HL-60 (cell line): Measurements from ENCODE around the gene SOCS2.

ENCODE experiments used
- DNase-seq, 2 experiments: peaks; one replicate each; pipeline ENCODE4 v3.0.0-alpha.2; 2010 to 2020; ENCODE audit warnings: low read depth in 1 of 2, low spot score in 1 of 2
- H3K27ac ChIP-seq: fragments of 250-450 bp; sonication (Bioruptor Pico); replicated peaks from 2 replicates; pipeline ENCODE4 v1.5.1; 2020; ENCODE audit warnings: mild to moderate bottlenecking, moderate library complexity
- H3K27me3 ChIP-seq: fragments of 250-450 bp; sonication (Bioruptor Pico); 2 replicates; pipeline ENCODE4 v1.5.1; 2021; ENCODE audit warnings: mild to moderate bottlenecking, moderate library complexity; ENCODE audit not compliant: insufficient read depth, poor library complexity, severe bottlenecking
- H3K4me3 ChIP-seq: replicated peaks from 2 replicates; pipeline ENCODE4 v1.5.1; 2011; ENCODE audit warnings: mild to moderate bottlenecking, control low read depth, low read length; ENCODE audit not compliant: insufficient read depth
- CTCF ChIP-seq: IDR thresholded peaks from one replicate; pipeline ENCODE4 v1.5.1; 2011; ENCODE audit warnings: low read length, control low read depth, inconsistent platforms; ENCODE audit not compliant: insufficient read depth
- GABPA ChIP-seq: IDR thresholded peaks from 2 replicates; pipeline ENCODE4 v1.6.1; 2012; ENCODE audit warnings: low read depth
- POLR2AphosphoS5 ChIP-seq: IDR thresholded peaks from 2 replicates; pipeline ENCODE4 v1.6.1; 2012; ENCODE audit warnings: low read depth
- REST ChIP-seq: IDR thresholded peaks from 2 replicates; pipeline ENCODE4 v1.6.1; 2012; ENCODE audit warnings: low read depth; ENCODE audit not compliant: insufficient replicate concordance
- SPI1 ChIP-seq: IDR thresholded peaks from 2 replicates; pipeline ENCODE4 v1.6.1; 2012; ENCODE audit warnings: low read depth, mild to moderate bottlenecking, borderline replicate concordance

Gene SOCS2

GRCh38 chr12:93581370-93581769 is 8.9 kb downstream of the SOCS2 start:
- TF ChIP-seq CTCF (no peak), POLR2AphosphoS5 (no peak)

GRCh38 chr12:93582351-93582750 is 9.9 kb downstream of the SOCS2 start:
- Histone ChIP-seq H3K27me3 (peaks cover 12% of the 10 kb centered on the region), H3K4me3 (no peak overlapping the region), H3K27ac (no peak overlapping the region)
- no peak for TF ChIP-seq GABPA
- no peak for TF ChIP-seq REST
- no peak for TF ChIP-seq POLR2AphosphoS5
- TF ChIP-seq SPI1 = no peak
- no peak for TF ChIP-seq CTCF
- DNase-seq = no peak

More at GRCh38 chr12:93581370-93581769, 8.9 kb downstream of the SOCS2 start:
- no peak overlapping the region for H3K4me3 ChIP-seq
- H3K27me3 ChIP-seq = peaks cover 17% of the 10 kb centered on the region
- H3K27ac ChIP-seq = no peak overlapping the region
- no peak for DNase-seq

GRCh38 chr12:93583627-93584392 is 11.3 kb downstream of the SOCS2 start:
- no peak overlapping the region for H3K27ac ChIP-seq
- DNase-seq = no peak
- H3K27me3 ChIP-seq = peaks cover 12% of the 10 kb centered on the region
- H3K4me3 ChIP-seq = no peak overlapping the region
- TF ChIP-seq CTCF (no peak), POLR2AphosphoS5 (no peak), GABPA (no peak), SPI1 (no peak), REST (no peak)

DNA sequence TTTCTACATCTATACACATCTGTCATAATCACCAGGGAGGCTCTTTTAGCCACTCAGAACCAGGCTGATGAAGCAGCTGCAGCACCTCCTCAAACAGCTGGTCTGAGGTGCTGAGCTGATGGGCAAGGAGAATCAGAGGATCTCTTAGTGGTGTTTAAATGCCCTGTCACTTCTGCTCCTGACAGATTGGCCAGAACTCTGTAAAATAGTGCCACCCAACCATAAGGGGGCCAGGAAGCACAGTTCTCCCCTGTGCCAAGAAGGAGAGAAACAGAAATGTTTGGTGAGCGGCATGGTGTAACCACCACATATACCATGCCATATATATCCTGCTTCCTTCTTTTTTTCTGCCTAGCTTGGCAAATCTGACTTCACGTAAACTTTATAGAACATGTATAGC is 12.8 kb downstream of the SOCS2 start:
- Histone ChIP-seq H3K27ac (no peak overlapping the region), H3K27me3 (peaks cover 12% of the 10 kb centered on the region), H3K4me3 (no peak overlapping the region)
- TF ChIP-seq CTCF (no peak), REST (no peak)
- no peak for DNase-seq
